WTC11 (cell line): ENCODE measurements around the gene LRCH4. TPM values are rescaled to one million over a fixed set of nuclear protein-coding genes. Genes with fewer than 3 reads are reported as not detected.

ENCODE experiments used
- ATAC-seq: fragments of 200-7000 bp; cut with Tn5 transposase; 2 replicates; pipeline ENCODE4 v1.10.0; 2021; ENCODE audit warnings: mild to moderate bottlenecking, moderate library complexity
- CTCF ChIA-PET: fragments of 300-600 bp; sonication (Branson Sonifier 250); formaldehyde crosslinking; loops from one replicate; lab custom pipeline; 2021; ENCODE audit warnings: antibody characterized with exemption; lab: Charles Lee
- POLR2A ChIA-PET: fragments of 350-600 bp; sonication (Branson Sonifier 250); formaldehyde crosslinking; loops from one replicate; lab custom pipeline; 2021; ENCODE audit warnings: antibody characterized with exemption; lab: Charles Lee
- DNase-seq: peaks from one replicate; pipeline ENCODE4 v3.0.0; 2021; ENCODE audit warnings: low spot score
- H3K27ac Mint-ChIP-seq: 2 replicates; pipeline ENCODE4 v1.8.0; 2021; ENCODE audit warnings: mixed read lengths
- H3K27me3 Mint-ChIP-seq: 2 replicates; pipeline ENCODE4 v1.8.0; 2021; ENCODE audit warnings: low read depth, mild to moderate bottlenecking, moderate library complexity, mixed read lengths
- H3K36me3 Mint-ChIP-seq: 2 replicates; pipeline ENCODE4 v1.8.0; 2021; ENCODE audit warnings: mixed read lengths
- H3K4me1 Mint-ChIP-seq: 2 replicates; pipeline ENCODE4 v1.8.0; 2022; ENCODE audit warnings: mixed read lengths
- H3K4me3 Mint-ChIP-seq: 2 replicates; pipeline ENCODE4 v1.8.0; 2021; ENCODE audit warnings: mild to moderate bottlenecking, moderate library complexity, mixed read lengths
- H3K9me3 Mint-ChIP-seq: 2 replicates; pipeline ENCODE4 v1.8.0; 2021; ENCODE audit warnings: mixed read lengths
- CBFB ChIP-seq: sonication (generic); formaldehyde crosslinking; IDR thresholded peaks from 2 replicates; pipeline ENCODE4 v1.8.1; 2022; ENCODE audit warnings: mild to moderate bottlenecking, low read depth, missing genetic modification reagents
- FOXK1 ChIP-seq: sonication (generic); formaldehyde crosslinking; IDR thresholded peaks from 2 replicates; pipeline ENCODE4 v1.8.0; 2022; ENCODE audit warnings: mild to moderate bottlenecking, moderate library complexity, missing genetic modification reagents
- FOXP1 ChIP-seq: sonication (generic); formaldehyde crosslinking; IDR thresholded peaks from 2 replicates; pipeline ENCODE4 v1.8.0; 2022; ENCODE audit warnings: missing genetic modification reagents, mild to moderate bottlenecking, moderate library complexity, borderline replicate concordance
- GRHL2 ChIP-seq: fragments of 250-450 bp; sonication (Bioruptor Pico); IDR thresholded peaks from 2 replicates; pipeline ENCODE4 v1.8.0; 2022; ENCODE audit warnings: mild to moderate bottlenecking, moderate library complexity; ENCODE audit not compliant: insufficient replicate concordance, severe bottlenecking
- GTF2I ChIP-seq: fragments of 250-450 bp; sonication (Bioruptor Pico); conservative IDR thresholded peaks from 2 replicates; pipeline ENCODE4 v1.4.0; 2021; ENCODE audit warnings: mild to moderate bottlenecking
- NFYB ChIP-seq: sonication (generic); formaldehyde crosslinking; conservative IDR thresholded peaks from 2 replicates; pipeline ENCODE4 v1.8.0; 2022; ENCODE audit warnings: low read depth, missing genetic modification reagents
- SMAD3 ChIP-seq: sonication (generic); formaldehyde crosslinking; IDR thresholded peaks from 2 replicates; pipeline ENCODE4 v1.8.0; 2022; ENCODE audit warnings: missing genetic modification reagents, mild to moderate bottlenecking, borderline replicate concordance
- SOX15 ChIP-seq: fragments of 250-450 bp; sonication (Bioruptor Pico); IDR thresholded peaks from 2 replicates; pipeline ENCODE4 v1.9.0; 2021; ENCODE audit warnings: mild to moderate bottlenecking
- SP1 ChIP-seq: sonication (generic); formaldehyde crosslinking; conservative IDR thresholded peaks from 2 replicates; pipeline ENCODE4 v1.8.1; 2022; ENCODE audit warnings: missing genetic modification reagents
- ZNF121 ChIP-seq: sonication (generic); formaldehyde crosslinking; IDR thresholded peaks from 2 replicates; pipeline ENCODE4 v1.8.0; 2023; ENCODE audit warnings: missing genetic modification reagents
- ZNF219 ChIP-seq: sonication (generic); formaldehyde crosslinking; IDR thresholded peaks from 2 replicates; pipeline ENCODE4 v1.8.0; 2023; ENCODE audit warnings: missing genetic modification reagents, mild to moderate bottlenecking, borderline replicate concordance
- total RNA-seq: library from RNA; stranded (reverse); gene quantifications from 3 replicates; pipeline ENCODE4 v1.2.3, GENCODE V29; 2021
- TF ChIP-seq, protein P1 (sequence below): sonication (generic); formaldehyde crosslinking; IDR thresholded peaks from 2 replicates; pipeline ENCODE4 v1.8.0; 2023; ENCODE audit warnings: missing genetic modification reagents
- TF ChIP-seq, protein P2 (sequence below): sonication (generic); formaldehyde crosslinking; IDR thresholded peaks from 2 replicates; pipeline ENCODE4 v1.8.0; 2023; ENCODE audit warnings: mild to moderate bottlenecking, missing genetic modification reagents
- TF ChIP-seq, protein P3 (sequence below): sonication (generic); formaldehyde crosslinking; IDR thresholded peaks from 2 replicates; pipeline ENCODE4 v1.8.1; 2023; ENCODE audit warnings: mild to moderate bottlenecking, missing genetic modification reagents
- TF ChIP-seq, protein P4 (sequence below): fragments of 250-450 bp; sonication (Bioruptor Pico); IDR thresholded peaks from 2 replicates; pipeline ENCODE4 v1.9.0; 2021; ENCODE audit warnings: moderate library complexity, mild to moderate bottlenecking, inconsistent platforms, borderline replicate concordance

Gene LRCH4
- total RNA-seq, 1 experiment from 2014 or later, result 56.7 TPM

DNA sequence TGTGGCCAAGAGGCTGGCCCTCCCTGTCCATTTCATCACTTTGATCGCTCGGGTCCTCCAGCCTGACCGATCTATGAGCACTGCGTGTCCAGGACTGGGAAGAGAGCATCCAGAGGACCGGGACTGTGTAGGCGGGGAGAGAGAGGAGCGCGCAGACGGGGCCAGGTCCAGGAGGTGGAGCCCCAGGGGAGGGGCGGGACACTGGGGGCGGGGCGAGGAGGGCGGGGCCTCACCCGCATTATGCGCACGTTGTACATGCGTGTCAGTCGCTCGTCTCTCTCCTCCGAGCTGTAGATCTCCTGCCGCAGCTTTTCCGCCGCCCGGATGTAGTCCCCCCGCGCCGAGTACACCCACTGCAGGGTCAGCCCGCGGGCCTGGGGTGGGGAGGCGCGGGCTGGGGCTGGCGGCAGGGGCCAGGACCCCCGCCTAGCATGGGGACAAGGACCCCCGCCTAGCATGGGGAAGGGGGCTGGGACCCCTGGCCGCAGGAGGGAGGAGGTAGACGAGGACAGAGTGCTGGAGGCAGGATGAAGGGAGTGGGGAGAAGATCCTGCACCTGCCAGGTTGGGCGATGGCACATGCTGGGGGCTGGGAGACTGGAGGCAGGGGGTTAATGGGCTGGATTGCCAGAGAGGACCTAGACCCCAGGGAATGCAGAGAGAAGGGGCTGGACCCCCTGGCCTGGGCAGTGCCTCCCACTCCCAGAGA lies 40.8 kb upstream of the LRCH4 start:
- Mint-ChIP-seq H3K4me1 (peaks cover 7% of the 10 kb centered on the region), H3K9me3 (no peaks in the 10 kb centered on the region), H3K27me3 (peaks cover 22% of the 10 kb centered on the region), H3K27ac (no peak overlapping the region), H3K4me3 (peak overlapping the region; percentile 65), H3K36me3 (no peaks in the 10 kb centered on the region)
- TF ChIP-seq SOX15, result no peak
- TF ChIP-seq SMAD3 (CRISPR knock-in tag), result 0 out of 2 replicates have a peak, but pooled peaks have one; percentile 29
- TF ChIP-seq GRHL2 (CRISPR knock-in tag), result no peak
- TF ChIP-seq, protein P1, sequence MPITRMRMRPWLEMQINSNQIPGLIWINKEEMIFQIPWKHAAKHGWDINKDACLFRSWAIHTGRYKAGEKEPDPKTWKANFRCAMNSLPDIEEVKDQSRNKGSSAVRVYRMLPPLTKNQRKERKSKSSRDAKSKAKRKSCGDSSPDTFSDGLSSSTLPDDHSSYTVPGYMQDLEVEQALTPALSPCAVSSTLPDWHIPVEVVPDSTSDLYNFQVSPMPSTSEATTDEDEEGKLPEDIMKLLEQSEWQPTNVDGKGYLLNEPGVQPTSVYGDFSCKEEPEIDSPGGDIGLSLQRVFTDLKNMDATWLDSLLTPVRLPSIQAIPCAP (CRISPR knock-in tag), result no peak
- TF ChIP-seq ZNF121 (CRISPR knock-in tag), result peak; percentile 83; the same call in 1 of the 2 replicates
- TF ChIP-seq FOXP1 (CRISPR knock-in tag), result peak; percentile 45; the same call in 1 of the 2 replicates
- TF ChIP-seq CBFB (CRISPR knock-in tag), result no peak
- no peak for TF ChIP-seq FOXK1 (CRISPR knock-in tag)
- TF ChIP-seq SP1 (CRISPR knock-in tag), result peak; percentile 59; the same call in 1 of the 2 replicates
- TF ChIP-seq, protein P2, sequence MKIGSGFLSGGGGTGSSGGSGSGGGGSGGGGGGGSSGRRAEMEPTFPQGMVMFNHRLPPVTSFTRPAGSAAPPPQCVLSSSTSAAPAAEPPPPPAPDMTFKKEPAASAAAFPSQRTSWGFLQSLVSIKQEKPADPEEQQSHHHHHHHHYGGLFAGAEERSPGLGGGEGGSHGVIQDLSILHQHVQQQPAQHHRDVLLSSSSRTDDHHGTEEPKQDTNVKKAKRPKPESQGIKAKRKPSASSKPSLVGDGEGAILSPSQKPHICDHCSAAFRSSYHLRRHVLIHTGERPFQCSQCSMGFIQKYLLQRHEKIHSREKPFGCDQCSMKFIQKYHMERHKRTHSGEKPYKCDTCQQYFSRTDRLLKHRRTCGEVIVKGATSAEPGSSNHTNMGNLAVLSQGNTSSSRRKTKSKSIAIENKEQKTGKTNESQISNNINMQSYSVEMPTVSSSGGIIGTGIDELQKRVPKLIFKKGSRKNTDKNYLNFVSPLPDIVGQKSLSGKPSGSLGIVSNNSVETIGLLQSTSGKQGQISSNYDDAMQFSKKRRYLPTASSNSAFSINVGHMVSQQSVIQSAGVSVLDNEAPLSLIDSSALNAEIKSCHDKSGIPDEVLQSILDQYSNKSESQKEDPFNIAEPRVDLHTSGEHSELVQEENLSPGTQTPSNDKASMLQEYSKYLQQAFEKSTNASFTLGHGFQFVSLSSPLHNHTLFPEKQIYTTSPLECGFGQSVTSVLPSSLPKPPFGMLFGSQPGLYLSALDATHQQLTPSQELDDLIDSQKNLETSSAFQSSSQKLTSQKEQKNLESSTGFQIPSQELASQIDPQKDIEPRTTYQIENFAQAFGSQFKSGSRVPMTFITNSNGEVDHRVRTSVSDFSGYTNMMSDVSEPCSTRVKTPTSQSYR, result no peak
- TF ChIP-seq, protein P3, sequence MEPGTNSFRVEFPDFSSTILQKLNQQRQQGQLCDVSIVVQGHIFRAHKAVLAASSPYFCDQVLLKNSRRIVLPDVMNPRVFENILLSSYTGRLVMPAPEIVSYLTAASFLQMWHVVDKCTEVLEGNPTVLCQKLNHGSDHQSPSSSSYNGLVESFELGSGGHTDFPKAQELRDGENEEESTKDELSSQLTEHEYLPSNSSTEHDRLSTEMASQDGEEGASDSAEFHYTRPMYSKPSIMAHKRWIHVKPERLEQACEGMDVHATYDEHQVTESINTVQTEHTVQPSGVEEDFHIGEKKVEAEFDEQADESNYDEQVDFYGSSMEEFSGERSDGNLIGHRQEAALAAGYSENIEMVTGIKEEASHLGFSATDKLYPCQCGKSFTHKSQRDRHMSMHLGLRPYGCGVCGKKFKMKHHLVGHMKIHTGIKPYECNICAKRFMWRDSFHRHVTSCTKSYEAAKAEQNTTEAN, result no peak
- DNase-seq (peak; percentile 87), ATAC-seq (peak; percentile 89)
- ChIA-PET POLR2A (no interaction called here), CTCF (interaction anchor here (0.6 to 2.6 kb wide), 13 partner anchors 13 to 1795 kb away, joined by 3 to 37 read pairs (median 5); partner anchors contain the start of genes FBXO24, MOSPD3, PCOLCE and POP7)

- H3K36me3 Mint-ChIP-seq, result no peaks in the 10 kb centered on the region
- no peak for DNase-seq
- TF ChIP-seq ZNF219 (no peak), NFYB (no peak), GTF2I (CRISPR knock-in tag) (0 out of 2 replicates have a peak, but pooled peaks have one; percentile 24)
- TF ChIP-seq, protein P4, sequence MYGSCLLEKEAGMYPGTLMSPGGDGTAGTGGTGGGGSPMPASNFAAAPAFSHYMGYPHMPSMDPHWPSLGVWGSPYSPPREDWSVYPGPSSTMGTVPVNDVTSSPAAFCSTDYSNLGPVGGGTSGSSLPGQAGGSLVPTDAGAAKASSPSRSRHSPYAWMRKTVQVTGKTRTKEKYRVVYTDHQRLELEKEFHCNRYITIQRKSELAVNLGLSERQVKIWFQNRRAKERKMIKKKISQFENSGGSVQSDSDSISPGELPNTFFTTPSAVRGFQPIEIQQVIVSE, result no peak
- no peak overlapping the region for H3K27ac Mint-ChIP-seq
- ChIA-PET CTCF (interaction anchor here (0.6 to 2.6 kb wide), 14 partner anchors 13 to 1795 kb away, joined by 3 to 37 read pairs (median 4); partner anchors contain the start of genes FBXO24, MOSPD3, PCOLCE and POP7), POLR2A (no interaction called here)
- no peaks in the 10 kb centered on the region for H3K9me3 Mint-ChIP-seq
- H3K4me1 Mint-ChIP-seq, result peaks cover 7% of the 10 kb centered on the region
- ATAC-seq, result no peak
- peak overlapping the region; percentile 65 for H3K4me3 Mint-ChIP-seq
- peaks cover 20% of the 10 kb centered on the region for H3K27me3 Mint-ChIP-seq
Measured at GRCh38 chr7:100626055-100626454, 40.1 kb upstream of the LRCH4 start.
